Nephron (organoid): ENCODE results near the gene PPP1R1B.

Experiments used
- H3K27ac Mint-ChIP-seq, 3 experiments: 2 replicates each; pipeline ENCODE4 v1.8.0; 2020; ENCODE audit warnings: mixed read lengths in 3 of 3, mild to moderate bottlenecking in 2 of 3, moderate library complexity in 1 of 3
- H3K27me3 Mint-ChIP-seq: 2 replicates; pipeline ENCODE4 v1.8.0; 2021; ENCODE audit warnings: low read depth, mild to moderate bottlenecking, moderate library complexity, mixed read lengths
- H3K36me3 Mint-ChIP-seq: 2 replicates; pipeline ENCODE4 v1.8.0; 2020; ENCODE audit warnings: low read depth, mixed read lengths
- H3K4me1 Mint-ChIP-seq: 2 replicates; pipeline ENCODE4 v1.8.0; 2020; ENCODE audit warnings: mixed read lengths
- H3K4me3 Mint-ChIP-seq, 3 experiments: 2 replicates each; pipeline ENCODE4 v1.8.0; 2020; ENCODE audit warnings: mild to moderate bottlenecking in 3 of 3, mixed read lengths in 3 of 3, moderate library complexity in 2 of 3
- H3K9me3 Mint-ChIP-seq: 2 replicates; pipeline ENCODE4 v1.8.0; 2020; ENCODE audit warnings: mixed read lengths
- CTCF ChIP-seq, 3 experiments: fragments of 200-600 bp; sonication (generic); IDR thresholded peaks; one replicate each; pipeline ENCODE4 v1.5.0; 2021; ENCODE audit warnings: antibody characterized with exemption in 3 of 3; ENCODE audit not compliant: unreplicated experiment in 3 of 3

PPP1R1B gene

GRCh38 chr17:39607057-39607850 is 19.5 kb upstream of the PPP1R1B start:
- Mint-ChIP-seq H3K4me1 (peaks cover 4% of the 10 kb centered on the region), H3K36me3 (no peaks in the 10 kb centered on the region), H3K27me3 (peaks cover 98% of the 10 kb centered on the region), H3K27ac (no peak overlapping the region), H3K9me3 (no peaks in the 10 kb centered on the region), H3K4me3 (peak overlapping the region in 1 of 3 experiments; percentile 31)
- TF ChIP-seq CTCF (IDR thresholded peaks at IDR 0.05; ENCODE audit: unreplicated experiment in 3 of 3): no peak

GRCh38 chr17:39607851-39608130 is 19.0 kb upstream of the PPP1R1B start, which contains the start of gene NEUROD2:
Gene NEUROD2, minus strand, starts transcription at chr17:39607920. Its CDS starts 1,321 bp downstream, at chr17:39606599.
- H3K36me3 Mint-ChIP-seq: no peaks in the 10 kb centered on the region
- H3K4me3 Mint-ChIP-seq: peak within 1 kb of the TSS; percentile 31 to 69 (median 46)
- no peak within 1 kb of the TSS for H3K27ac Mint-ChIP-seq
- H3K27me3 Mint-ChIP-seq: peaks cover 95% of the 10 kb centered on the region
- no peak for TF ChIP-seq CTCF (IDR thresholded peaks at IDR 0.05; ENCODE audit: unreplicated experiment in 3 of 3)
- peaks cover 4% of the 10 kb centered on the region for H3K4me1 Mint-ChIP-seq
- H3K9me3 Mint-ChIP-seq: no peaks in the 10 kb centered on the region

DNA sequence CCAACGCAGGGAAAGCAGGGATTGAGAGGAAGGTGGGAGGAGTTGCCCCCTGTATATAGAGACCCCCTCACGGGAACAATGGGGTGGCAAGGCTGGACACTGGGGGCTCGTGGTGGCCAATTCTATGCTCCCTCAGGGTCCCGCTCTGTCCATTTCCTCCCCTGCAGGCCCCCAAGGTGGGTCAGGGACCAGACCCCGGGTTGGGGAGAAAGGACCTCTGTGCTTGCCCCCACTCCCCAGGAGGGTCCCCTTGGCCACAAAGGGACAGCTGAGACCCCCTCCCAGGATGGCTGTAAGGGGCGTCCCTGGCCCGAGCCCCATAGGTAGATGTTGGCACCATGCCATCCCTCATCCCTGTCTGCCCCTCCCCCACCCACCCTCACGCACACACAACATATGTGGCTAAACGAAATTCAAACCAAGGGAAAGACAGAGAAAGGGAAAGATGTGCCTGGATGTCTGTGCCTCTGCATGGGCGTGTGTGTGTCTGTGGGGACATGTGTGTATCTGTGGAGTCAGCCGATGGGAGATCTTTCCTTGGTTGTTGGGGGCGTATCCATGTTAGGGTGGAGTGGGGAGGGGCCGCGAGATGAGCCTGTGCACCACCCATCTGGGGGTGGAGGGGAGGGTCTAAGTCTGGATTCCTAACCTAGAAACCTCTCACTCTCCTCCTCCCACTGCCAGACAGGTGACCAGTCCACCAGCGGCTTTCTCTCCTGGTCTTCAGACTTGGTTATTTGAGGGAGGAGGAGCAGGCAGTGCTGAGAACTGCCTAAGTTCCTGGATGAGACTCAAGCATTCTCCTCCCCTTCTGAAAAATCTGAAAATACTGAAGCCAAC is 18.4 kb upstream of the PPP1R1B start:
- H3K9me3 Mint-ChIP-seq: no peaks in the 10 kb centered on the region
- peak overlapping the region in 2 of 3 experiments; percentile 46 to 69 for H3K4me3 Mint-ChIP-seq
- peaks cover 95% of the 10 kb centered on the region for H3K27me3 Mint-ChIP-seq
- no peaks in the 10 kb centered on the region for H3K36me3 Mint-ChIP-seq
- no peak overlapping the region for H3K27ac Mint-ChIP-seq
- TF ChIP-seq CTCF (IDR thresholded peaks at IDR 0.05; ENCODE audit: unreplicated experiment in 3 of 3): no peak
- H3K4me1 Mint-ChIP-seq: peaks cover 4% of the 10 kb centered on the region

DNA sequence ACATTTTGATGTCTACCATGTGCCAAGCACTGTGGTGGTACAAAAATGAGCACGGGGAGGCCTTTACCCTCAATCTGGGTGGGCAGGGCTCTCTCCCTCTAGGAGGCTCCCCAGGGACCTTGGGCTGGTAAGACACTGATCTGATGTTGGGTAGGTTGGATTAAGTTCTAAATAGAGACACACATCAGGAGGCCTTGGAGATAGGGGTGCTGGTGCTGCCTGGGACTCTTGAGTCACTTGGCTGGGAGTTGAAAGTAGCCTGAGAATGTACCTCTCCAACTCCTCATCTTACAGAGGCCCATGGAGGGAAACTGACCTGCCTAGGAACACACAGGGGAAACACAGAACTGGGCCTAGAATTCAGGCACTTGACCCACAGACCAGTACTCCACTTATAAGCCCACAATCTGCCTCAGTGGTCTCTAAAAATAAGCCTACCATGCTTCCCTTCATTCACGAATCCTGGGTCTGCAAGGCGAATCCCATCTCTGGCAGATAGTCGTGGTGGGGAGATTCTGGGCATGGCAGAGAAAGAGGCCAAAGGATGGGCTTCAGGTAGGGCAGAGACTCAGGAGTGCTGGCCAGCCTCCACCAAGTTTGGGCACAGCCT is 17.2 kb upstream of the PPP1R1B start:
- TF ChIP-seq CTCF (IDR thresholded peaks at IDR 0.05; ENCODE audit: unreplicated experiment in 3 of 3): no peak
- peaks cover 4% of the 10 kb centered on the region for H3K4me1 Mint-ChIP-seq
- H3K27ac Mint-ChIP-seq: no peak overlapping the region
- no peak overlapping the region for H3K4me3 Mint-ChIP-seq
- no peaks in the 10 kb centered on the region for H3K9me3 Mint-ChIP-seq
- no peaks in the 10 kb centered on the region for H3K36me3 Mint-ChIP-seq
- H3K27me3 Mint-ChIP-seq: peaks cover 95% of the 10 kb centered on the region

DNA sequence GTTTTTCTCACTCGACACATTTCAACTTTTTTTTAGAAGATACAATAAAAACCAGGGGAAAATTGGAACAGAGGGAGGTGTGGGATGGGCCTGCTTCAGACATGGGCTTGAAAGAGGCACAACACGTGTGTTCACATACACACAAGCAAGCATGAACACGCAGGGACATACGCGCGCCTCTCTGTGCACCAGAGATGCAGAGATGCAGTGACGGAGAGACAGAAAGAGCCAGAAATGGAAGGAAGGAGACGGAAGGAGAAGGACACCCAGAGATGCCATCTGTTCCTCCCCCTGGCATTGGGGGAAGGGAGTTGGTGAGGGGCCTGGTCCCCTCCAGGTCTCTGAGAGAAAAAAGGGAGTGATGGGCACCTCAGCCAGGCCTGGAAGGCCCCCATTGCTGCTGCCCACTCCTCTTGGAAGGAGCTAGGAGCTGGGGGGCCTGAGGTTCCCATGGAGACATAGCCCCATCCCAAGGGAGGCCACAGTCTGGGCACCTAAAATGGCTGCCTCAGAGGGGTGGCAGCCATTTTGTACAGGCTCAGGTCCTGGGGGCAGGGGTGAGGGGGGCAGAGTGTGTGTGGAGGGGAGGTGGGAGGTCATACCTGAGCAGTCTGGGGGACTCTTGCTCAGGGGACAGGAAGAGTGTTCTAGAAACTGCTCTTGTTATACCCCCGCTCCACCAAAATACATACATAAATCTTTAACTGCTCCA is 15.2 kb upstream of the PPP1R1B start:
- Mint-ChIP-seq H3K4me1 (peaks cover 4% of the 10 kb centered on the region), H3K27me3 (peaks cover 96% of the 10 kb centered on the region), H3K27ac (no peak overlapping the region), H3K4me3 (no peak overlapping the region), H3K36me3 (no peaks in the 10 kb centered on the region), H3K9me3 (no peaks in the 10 kb centered on the region)
- no peak for TF ChIP-seq CTCF (IDR thresholded peaks at IDR 0.05; ENCODE audit: unreplicated experiment in 3 of 3)
